ENCODE data around the gene CCNO. TPM values are rescaled to one million over a fixed set of nuclear protein-coding genes. Genes with fewer than 3 reads are reported as not detected.

The CCNO gene
- polyA plus RNA-seq = not detected

DNA sequence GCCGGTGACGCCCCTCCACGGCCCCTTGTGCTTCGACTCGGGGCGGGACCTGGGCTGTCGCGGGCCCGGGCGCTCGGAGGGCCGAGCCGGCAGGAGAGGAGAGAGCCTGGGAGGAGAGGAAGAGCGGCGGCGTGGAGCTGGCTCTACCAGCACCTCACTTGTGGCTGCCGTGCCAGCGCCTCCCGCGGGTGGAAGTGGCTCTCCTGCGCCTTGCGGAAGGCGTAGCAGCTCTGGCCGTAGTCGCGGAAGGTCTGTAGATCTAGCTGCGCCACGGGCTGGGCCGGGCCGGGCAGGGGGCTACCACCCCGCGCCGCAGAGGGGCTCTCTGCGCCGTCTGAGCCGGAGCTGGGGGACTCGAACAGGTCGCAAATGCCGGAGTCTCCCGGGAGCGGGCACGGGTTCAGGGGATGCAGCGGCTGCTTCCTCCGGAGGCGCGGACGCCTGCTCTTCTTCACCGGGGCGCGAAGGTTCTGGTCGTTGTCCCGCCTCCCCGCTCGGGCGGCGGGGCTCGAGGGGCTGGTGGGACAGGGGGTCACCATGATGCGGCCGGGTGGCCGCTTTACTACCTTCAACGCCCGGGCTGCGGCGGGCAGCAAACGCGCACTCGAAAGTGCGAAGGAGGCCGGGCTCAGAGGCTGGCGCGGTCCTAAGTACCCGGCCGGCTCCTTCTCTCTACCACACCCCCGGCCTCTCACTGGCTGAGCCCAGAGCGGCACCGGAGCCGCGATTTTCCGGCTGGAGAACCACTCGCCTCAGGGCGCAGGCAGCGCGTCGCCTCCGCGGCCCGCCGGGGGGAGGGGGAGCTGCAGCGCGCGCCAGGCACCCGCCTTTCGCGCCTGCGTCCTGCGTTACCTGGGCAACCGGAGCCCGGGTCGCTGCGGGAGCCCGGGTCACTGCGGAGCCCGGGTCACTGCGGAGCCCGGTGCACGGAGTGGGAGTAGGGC is at the start of gene CCNO:
TSS of gene CCNO (minus strand) at position 624 of the 944 bp plus-strand sequence. CDS start at position 539, 85 bp downstream.
- Mint-ChIP-seq H3K4me3 (peak within 1 kb of the TSS; percentile 81 to 96 (median 85)), H3K36me3 (peaks cover 2% of the 10 kb centered on the region), H3K9me3 (peaks cover 0 to 2% (median 0%) of the 10 kb centered on the region in 3 donors), H3K27ac (peak within 1 kb of the TSS; percentile 66 to 93 (median 83)), H3K4me1 (peaks cover 16 to 23% (median 21%) of the 10 kb centered on the region in 3 donors), H3K27me3 (peaks cover 72% of the 10 kb centered on the region)

- Mint-ChIP-seq H3K36me3 (peaks cover 12% of the 10 kb centered on the region), H3K9me3 (no peaks in the 10 kb centered on the region), H3K27ac (peak overlapping the region in 1 of 3 donors; percentile 39), H3K27me3 (no peaks in the 10 kb centered on the region), H3K4me1 (no peaks in the 10 kb centered on the region), H3K4me3 (no peak overlapping the region)
Observed at GRCh38 chr5:55278778-55279177, 45.4 kb upstream of the CCNO start.

GRCh38 chr5:55276771-55277170 is 43.4 kb upstream of the CCNO start:
- Mint-ChIP-seq H3K4me1 (no peaks in the 10 kb centered on the region), H3K4me3 (no peak overlapping the region), H3K27me3 (no peaks in the 10 kb centered on the region), H3K36me3 (peaks cover 7% of the 10 kb centered on the region), H3K9me3 (no peaks in the 10 kb centered on the region), H3K27ac (no peak overlapping the region)

- H3K4me3 Mint-ChIP-seq = no peak overlapping the region
- H3K36me3 Mint-ChIP-seq = peaks cover 15% of the 10 kb centered on the region
- H3K4me1 Mint-ChIP-seq = no peaks in the 10 kb centered on the region
- H3K27me3 Mint-ChIP-seq = no peaks in the 10 kb centered on the region
- no peaks in the 10 kb centered on the region for H3K9me3 Mint-ChIP-seq
- H3K27ac Mint-ChIP-seq = no peak overlapping the region
Observed at GRCh38 chr5:55258339-55258738, 24.9 kb upstream of the CCNO start.

DNA sequence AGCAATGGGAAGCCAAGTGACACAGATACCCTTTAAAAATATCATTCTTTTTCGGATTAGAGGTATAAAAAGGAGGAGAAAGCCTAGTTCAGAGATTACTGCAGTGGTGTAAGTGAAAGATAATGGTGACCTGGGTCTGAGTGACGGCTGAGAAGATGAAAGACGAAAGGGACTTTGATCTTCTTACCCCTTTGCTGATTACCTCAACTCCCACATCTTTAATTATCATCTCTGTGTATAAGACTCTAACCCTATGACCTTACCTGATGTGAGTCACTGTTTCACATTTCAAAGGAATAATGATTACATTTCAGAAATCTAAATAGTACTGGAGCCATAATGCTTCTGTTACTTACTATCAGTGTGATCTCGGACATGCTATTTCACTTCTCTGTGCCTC is 21.4 kb upstream of the CCNO start:
- Mint-ChIP-seq H3K4me1 (no peaks in the 10 kb centered on the region), H3K4me3 (no peak overlapping the region), H3K9me3 (no peaks in the 10 kb centered on the region), H3K36me3 (peaks cover 14% of the 10 kb centered on the region), H3K27me3 (no peaks in the 10 kb centered on the region), H3K27ac (no peak overlapping the region)

GRCh38 chr5:55250064-55250463 is 16.7 kb upstream of the CCNO start:
- Mint-ChIP-seq H3K27me3 (no peaks in the 10 kb centered on the region), H3K4me3 (no peak overlapping the region), H3K9me3 (peaks cover 3 to 15% (median 7%) of the 10 kb centered on the region in 3 donors), H3K27ac (no peak overlapping the region), H3K4me1 (no peaks in the 10 kb centered on the region), H3K36me3 (peaks cover 2% of the 10 kb centered on the region)

GRCh38 chr5:55241746-55242145 is 8.3 kb upstream of the CCNO start:
- no peaks in the 10 kb centered on the region for H3K36me3 Mint-ChIP-seq
- peaks cover 20% of the 10 kb centered on the region for H3K27me3 Mint-ChIP-seq

DNA sequence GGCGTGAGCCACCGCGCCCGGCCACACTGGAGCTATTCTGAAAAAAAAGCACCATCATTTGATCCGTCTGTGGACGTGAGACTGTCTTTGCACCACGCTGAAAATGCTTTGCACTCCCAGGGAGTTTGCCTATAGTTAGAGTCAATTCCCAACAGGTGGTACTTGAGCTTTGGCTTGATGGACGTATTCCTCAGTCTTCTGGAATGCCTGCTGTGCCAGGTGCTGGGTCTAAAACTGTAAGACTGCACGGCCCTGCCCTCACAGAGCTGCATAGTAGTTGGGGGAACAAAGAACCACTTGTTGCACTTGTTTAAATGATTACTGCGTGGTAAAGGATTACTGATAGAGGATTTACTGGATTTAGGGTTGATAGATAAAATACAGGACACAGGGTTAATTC is 3.4 kb upstream of the CCNO start:
- Mint-ChIP-seq H3K36me3 (peaks cover 2% of the 10 kb centered on the region), H3K4me1 (peaks cover 13 to 14% (median 13%) of the 10 kb centered on the region in 3 donors), H3K27me3 (peaks cover 47% of the 10 kb centered on the region), H3K27ac (no peak overlapping the region), H3K9me3 (peaks cover 0 to 2% (median 0%) of the 10 kb centered on the region in 3 donors), H3K4me3 (peak overlapping the region in 1 of 4 donors; percentile 31)

More at GRCh38 chr5:55241746-55242145, 8.3 kb upstream of the CCNO start:
- Mint-ChIP-seq H3K4me3 (no peak overlapping the region), H3K27ac (no peak overlapping the region), H3K4me1 (peaks cover 0 to 1% (median 0%) of the 10 kb centered on the region in 3 donors), H3K9me3 (no peaks in the 10 kb centered on the region)

GRCh38 chr5:55234121-55234700 is 803 bp upstream of the CCNO start:
- Mint-ChIP-seq H3K4me1 (peaks cover 16 to 23% (median 20%) of the 10 kb centered on the region in 3 donors), H3K9me3 (peaks cover 0 to 2% (median 0%) of the 10 kb centered on the region in 3 donors), H3K4me3 (peak overlapping the region; percentile 66 to 93 (median 85)), H3K27me3 (peaks cover 64% of the 10 kb centered on the region), H3K36me3 (peaks cover 2% of the 10 kb centered on the region), H3K27ac (peak overlapping the region; percentile 66 to 93 (median 83))

- Mint-ChIP-seq H3K36me3 (peaks cover 2% of the 10 kb centered on the region), H3K27ac (peak overlapping the region; percentile 28 to 84 (median 66)), H3K4me3 (peak overlapping the region; percentile 80 to 96 (median 84)), H3K4me1 (peaks cover 23 to 29% (median 28%) of the 10 kb centered on the region in 3 donors), H3K27me3 (peaks cover 76% of the 10 kb centered on the region), H3K9me3 (peaks cover 0 to 2% (median 0%) of the 10 kb centered on the region in 3 donors)
Observed at GRCh38 chr5:55232271-55232984, 980 bp downstream of the CCNO start.

GRCh38 chr5:55231919-55232270 is 1.5 kb downstream of the CCNO start:
- Mint-ChIP-seq H3K9me3 (peaks cover 0 to 2% (median 0%) of the 10 kb centered on the region in 3 donors), H3K4me1 (peaks cover 23 to 29% (median 28%) of the 10 kb centered on the region in 3 donors), H3K36me3 (peaks cover 2% of the 10 kb centered on the region), H3K4me3 (peak overlapping the region; percentile 80 to 96 (median 84)), H3K27me3 (peaks cover 73% of the 10 kb centered on the region), H3K27ac (peak overlapping the region in 2 of 3 donors; percentile 66 to 84)

DNA sequence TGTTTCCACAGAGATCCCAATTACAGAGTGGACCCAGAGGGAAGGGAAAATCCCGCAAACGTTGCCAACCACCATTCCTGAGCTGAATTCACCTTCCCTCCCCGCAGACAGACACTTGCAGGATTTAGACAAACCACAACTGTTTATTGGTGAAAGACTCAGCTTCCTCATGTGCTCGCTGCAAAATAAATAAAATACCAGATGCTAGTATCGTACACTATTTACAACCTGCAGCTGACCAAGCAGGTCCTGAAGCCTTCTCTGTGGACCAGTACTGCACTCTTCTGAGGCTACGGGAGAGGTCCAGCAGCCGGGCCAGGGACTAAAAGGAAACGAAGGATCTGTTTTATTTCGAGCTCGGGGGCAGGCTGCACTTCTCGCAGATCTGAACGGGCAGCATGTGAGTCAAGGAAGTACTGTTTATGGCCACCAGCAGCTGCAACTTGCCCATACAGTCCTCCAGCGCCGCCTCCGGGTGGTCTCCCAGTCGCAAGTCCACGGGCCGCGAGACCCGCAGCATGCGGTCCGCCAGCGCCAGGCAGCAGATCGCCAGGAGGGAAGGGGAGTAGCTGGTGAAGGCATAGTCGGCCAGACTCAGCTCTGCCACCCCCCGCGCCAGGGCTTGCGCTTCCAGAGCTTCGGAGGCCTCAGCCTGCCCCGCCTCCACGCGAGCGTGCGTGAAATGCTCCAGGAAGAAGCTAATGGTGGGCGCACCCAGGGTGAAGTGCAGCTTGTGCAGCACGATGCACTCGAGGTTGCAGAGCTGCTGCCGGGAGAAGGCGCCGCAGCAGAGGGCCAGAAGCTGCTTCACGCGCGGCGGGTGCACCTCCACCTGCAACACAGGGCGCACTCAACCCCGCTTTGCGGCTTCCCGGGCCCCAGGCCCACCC is 2.1 kb downstream of the CCNO start:
- Mint-ChIP-seq H3K4me1 (peaks cover 24 to 29% (median 28%) of the 10 kb centered on the region in 3 donors), H3K36me3 (peaks cover 2% of the 10 kb centered on the region), H3K27ac (peak overlapping the region in 1 of 3 donors; percentile 66), H3K27me3 (peaks cover 69% of the 10 kb centered on the region), H3K9me3 (peaks cover 0 to 2% (median 0%) of the 10 kb centered on the region in 3 donors), H3K4me3 (peak overlapping the region; percentile 80 to 96 (median 84))

- peak overlapping the region in 1 of 4 donors; percentile 81 for H3K4me3 Mint-ChIP-seq
- no peaks in the 10 kb centered on the region for H3K36me3 Mint-ChIP-seq
- peaks cover 0 to 2% (median 0%) of the 10 kb centered on the region in 3 donors for H3K9me3 Mint-ChIP-seq
- peak overlapping the region in 1 of 3 donors; percentile 52 for H3K27ac Mint-ChIP-seq
- peaks cover 26 to 29% (median 28%) of the 10 kb centered on the region in 3 donors for H3K4me1 Mint-ChIP-seq
- H3K27me3 Mint-ChIP-seq = peaks cover 72% of the 10 kb centered on the region
Observed at GRCh38 chr5:55230086-55230629, 3.2 kb downstream of the CCNO start.

Data from IgD-negative memory B cell (primary cell).